ENCODE measurements around the gene C3.

GRCh38 chr19:6754136-6754535, 33.7 kb upstream of the C3 start:
- TF ChIP-seq CTCF (IDR thresholded peaks at IDR 0.05) (no peak), POLR2A (IDR thresholded peaks at IDR 0.05) (no peak)

All from thyroid gland (tissue), 4 donors.